T-helper 9 cell (primary cell): ENCODE results near the gene SPACA9.
A peak's percentile ranks its signal among the peaks of the same experiment; 100 is the strongest.

ENCODE experiments used
- DNase-seq: peaks from one replicate; pipeline ENCODE4 v3.0.0-alpha.2; 2020

SPACA9 gene

GRCh38 chr9:132894862-132895835 lies 16.5 kb downstream of the SPACA9 start:
- no peak for DNase-seq

- no peak for DNase-seq
Observed at GRCh38 chr9:132896264-132896663, 17.6 kb downstream of the SPACA9 start.

- no peak for DNase-seq
Observed at GRCh38 chr9:132896906-132897305, 18.2 kb downstream of the SPACA9 start.

GRCh38 chr9:132898051-132898450 lies 19.4 kb downstream of the SPACA9 start:
- DNase-seq: no peak

- peak; percentile 72 for DNase-seq
Observed at GRCh38 chr9:132901858-132902831, 23.4 kb downstream of the SPACA9 start.

- no peak for DNase-seq
Observed at GRCh38 chr9:132903574-132904492, 25.1 kb downstream of the SPACA9 start.

GRCh38 chr9:132905726-132906125 lies 27.0 kb downstream of the SPACA9 start:
- DNase-seq: no peak

GRCh38 chr9:132908635-132909034 lies 29.9 kb downstream of the SPACA9 start:
- peak; percentile 36 for DNase-seq

- DNase-seq: no peak
Observed at GRCh38 chr9:132909311-132909710, 30.6 kb downstream of the SPACA9 start.

- no peak for DNase-seq
Observed at GRCh38 chr9:132910376-132910775, 31.7 kb downstream of the SPACA9 start.

- no peak for DNase-seq
Observed at GRCh38 chr9:132912131-132912530, 33.4 kb downstream of the SPACA9 start.

- DNase-seq: no peak
Observed at GRCh38 chr9:132914924-132915323, 36.2 kb downstream of the SPACA9 start.

GRCh38 chr9:132919614-132920268 lies 41.0 kb downstream of the SPACA9 start:
- DNase-seq: no peak

GRCh38 chr9:132923346-132923902 lies 44.7 kb downstream of the SPACA9 start:
- DNase-seq: no peak

- no peak for DNase-seq
Observed at GRCh38 chr9:132927704-132928103, 49.0 kb downstream of the SPACA9 start.

- no peak for DNase-seq
Observed at GRCh38 chr9:132931178-132931735, 52.6 kb downstream of the SPACA9 start.

GRCh38 chr9:132935026-132935425 lies 56.3 kb downstream of the SPACA9 start:
- no peak for DNase-seq

- DNase-seq: no peak
Observed at GRCh38 chr9:132937463-132937901, 58.8 kb downstream of the SPACA9 start.

GRCh38 chr9:132939169-132939568 lies 60.5 kb downstream of the SPACA9 start:
- no peak for DNase-seq
